Measurements from ENCODE around the gene DNAH10. TPM values are rescaled to one million over a fixed set of nuclear protein-coding genes. Genes with fewer than 3 reads are reported as not detected.

DNAH10 gene
- total RNA-seq, 4 donors from 2014 or later: under 0.01 to 1.7 (median 0.28) TPM

DNA sequence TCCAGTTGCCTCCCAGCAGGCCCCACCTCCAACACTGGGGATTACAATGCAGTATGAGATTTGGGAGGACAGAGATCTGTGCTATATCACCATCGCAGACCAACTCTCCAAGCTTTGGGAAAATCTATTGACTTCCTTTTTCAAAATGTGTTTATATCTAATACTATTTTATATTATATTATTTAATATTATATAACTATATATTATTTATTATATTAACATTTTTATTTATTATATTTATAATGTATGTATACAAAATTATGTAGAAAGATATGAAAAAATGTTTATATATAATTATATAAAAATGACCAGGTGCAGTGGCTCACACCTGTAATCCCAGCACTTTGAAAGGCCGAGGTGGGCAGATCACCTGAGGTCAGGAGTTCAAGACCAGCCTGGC is 36.4 kb downstream of the DNAH10 start:
- Histone ChIP-seq H3K9me3 (no peaks in the 10 kb centered on the region), H3K36me3 (no peaks in the 10 kb centered on the region), H3K27me3 (no peaks in the 10 kb centered on the region), H3K4me3 (no peak overlapping the region), H3K27ac (no peak overlapping the region), H3K4me1 (no peaks in the 10 kb centered on the region)
- TF ChIP-seq POLR2A (IDR thresholded peaks at IDR 0.05) (no peak), CTCF (IDR thresholded peaks at IDR 0.05) (no peak)
- DNase-seq: no peak

GRCh38 chr12:123799227-123799626 is 37.1 kb downstream of the DNAH10 start:
- H3K9me3 ChIP-seq: no peaks in the 10 kb centered on the region
- no peak overlapping the region for H3K27ac ChIP-seq
- no peaks in the 10 kb centered on the region for H3K27me3 ChIP-seq
- TF ChIP-seq CTCF (IDR thresholded peaks at IDR 0.05): no peak
- TF ChIP-seq POLR2A (IDR thresholded peaks at IDR 0.05): no peak
- DNase-seq: no peak
- H3K36me3 ChIP-seq: no peaks in the 10 kb centered on the region
- no peak overlapping the region for H3K4me3 ChIP-seq
- H3K4me1 ChIP-seq: no peaks in the 10 kb centered on the region

DNA sequence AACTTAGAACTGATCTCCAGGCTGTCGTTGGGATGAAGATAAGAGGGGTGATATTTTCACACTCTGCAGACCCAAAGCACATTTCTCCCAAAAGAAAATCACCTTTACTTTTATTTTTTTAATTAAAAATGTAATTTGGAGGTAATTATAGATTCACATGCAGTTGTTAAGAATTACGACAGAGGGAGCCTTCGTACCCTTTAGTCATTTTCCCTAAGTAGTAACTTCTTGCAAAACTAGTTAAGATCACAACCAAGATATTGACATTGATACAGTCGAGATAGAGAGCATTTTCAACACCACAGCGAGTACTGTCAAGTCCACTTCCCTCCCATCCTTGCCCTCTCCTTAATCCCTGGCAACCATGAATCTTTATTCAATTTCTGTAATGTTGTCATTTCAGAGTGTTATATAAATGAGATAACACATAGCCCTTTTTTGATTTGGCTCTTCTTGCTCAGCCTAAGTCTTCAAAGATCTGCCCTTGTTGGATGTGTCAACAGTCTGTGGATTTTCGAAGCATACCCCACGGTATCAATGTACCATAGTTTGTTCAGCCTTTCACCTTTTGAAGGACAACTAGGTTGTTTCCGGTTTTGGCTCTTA is 39.6 kb downstream of the DNAH10 start:
- Histone ChIP-seq H3K27ac (no peak overlapping the region), H3K36me3 (no peaks in the 10 kb centered on the region), H3K4me3 (no peak overlapping the region), H3K9me3 (no peaks in the 10 kb centered on the region), H3K4me1 (no peaks in the 10 kb centered on the region), H3K27me3 (no peaks in the 10 kb centered on the region)
- TF ChIP-seq POLR2A (IDR thresholded peaks at IDR 0.05) (no peak), CTCF (IDR thresholded peaks at IDR 0.05) (peak in 4 of 6 experiments; percentile 29 to 48 (median 42))
- no peak for DNase-seq

DNA sequence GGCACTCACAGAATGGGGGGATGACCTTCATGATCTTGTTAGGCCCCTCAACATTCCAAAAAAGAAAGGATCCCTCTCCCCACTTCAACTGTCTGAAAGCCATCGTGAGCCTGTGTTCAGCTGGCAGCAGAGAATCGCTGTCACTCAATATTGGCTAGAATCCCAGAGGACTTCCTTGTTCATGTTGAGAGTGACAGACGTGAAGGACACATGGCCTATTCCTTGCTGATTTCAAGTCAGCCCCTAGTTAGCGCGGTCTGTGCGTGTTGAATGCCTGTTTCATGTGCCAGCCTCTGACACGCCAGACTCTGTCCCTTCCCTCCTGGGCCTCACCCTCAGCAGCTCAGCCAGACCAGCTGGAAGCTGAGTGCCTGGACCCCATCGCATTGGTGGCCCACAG is 43.1 kb downstream of the DNAH10 start:
- TF ChIP-seq POLR2A (IDR thresholded peaks at IDR 0.05) (no peak), CTCF (IDR thresholded peaks at IDR 0.05) (no peak)
- Histone ChIP-seq H3K4me3 (no peak overlapping the region), H3K27me3 (no peaks in the 10 kb centered on the region), H3K27ac (no peak overlapping the region), H3K4me1 (no peaks in the 10 kb centered on the region), H3K36me3 (no peaks in the 10 kb centered on the region), H3K9me3 (no peaks in the 10 kb centered on the region)
- no peak for DNase-seq

DNA sequence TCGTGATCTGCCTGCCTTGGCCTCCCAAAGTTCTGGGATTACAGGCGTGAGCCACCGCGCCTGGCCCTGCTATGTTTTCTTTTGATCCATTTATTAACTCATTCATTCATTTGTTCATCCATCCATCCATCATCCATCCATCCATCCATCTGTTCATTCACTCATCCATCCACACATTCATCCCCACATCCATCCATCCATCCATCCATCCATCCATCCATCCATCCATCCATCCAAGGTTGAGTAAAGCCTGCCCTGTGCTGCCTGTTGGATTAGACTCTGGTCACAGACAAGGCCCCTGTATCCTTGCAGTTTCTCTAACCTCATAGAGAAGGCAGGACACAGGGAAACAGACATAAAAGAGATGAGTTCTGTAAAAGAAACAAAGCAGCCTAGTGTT is 44.9 kb downstream of the DNAH10 start:
- Histone ChIP-seq H3K27ac (no peak overlapping the region), H3K27me3 (no peaks in the 10 kb centered on the region), H3K9me3 (no peaks in the 10 kb centered on the region), H3K4me1 (no peaks in the 10 kb centered on the region), H3K36me3 (no peaks in the 10 kb centered on the region), H3K4me3 (no peak overlapping the region)
- no peak for TF ChIP-seq CTCF (IDR thresholded peaks at IDR 0.05)
- no peak for TF ChIP-seq POLR2A (IDR thresholded peaks at IDR 0.05)
- no peak for DNase-seq

DNA sequence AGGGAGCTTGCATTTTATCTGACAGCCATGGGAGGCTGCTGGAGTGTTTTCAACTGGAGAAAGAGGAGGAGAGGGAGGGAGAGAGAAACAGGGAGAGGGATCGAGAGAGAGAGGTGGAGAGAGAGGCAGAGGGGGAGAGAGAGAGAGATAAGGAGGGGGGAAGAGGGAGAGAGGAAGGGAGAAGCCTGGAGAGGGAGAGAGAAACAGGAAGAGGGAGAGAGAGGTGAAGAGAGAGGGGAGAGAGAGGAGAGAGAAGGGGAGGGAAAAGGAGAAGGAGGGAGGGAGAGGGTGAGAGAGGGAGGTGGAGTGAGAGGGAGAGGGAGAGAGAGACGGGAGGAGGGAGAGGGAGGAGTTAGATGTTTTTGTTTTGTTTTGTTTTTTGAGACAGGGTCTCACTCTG is 45.6 kb downstream of the DNAH10 start:
- no peaks in the 10 kb centered on the region for H3K4me1 ChIP-seq
- no peaks in the 10 kb centered on the region for H3K9me3 ChIP-seq
- no peak for DNase-seq
- no peaks in the 10 kb centered on the region for H3K36me3 ChIP-seq
- TF ChIP-seq POLR2A (IDR thresholded peaks at IDR 0.05): no peak
- TF ChIP-seq CTCF (IDR thresholded peaks at IDR 0.05): no peak
- H3K4me3 ChIP-seq: no peak overlapping the region
- no peaks in the 10 kb centered on the region for H3K27me3 ChIP-seq
- no peak overlapping the region for H3K27ac ChIP-seq
